Islet of Langerhans (tissue), 1 donor: ENCODE results near the gene HES5.
"Not testable (repeated sequence)": the region's sequence is repeated elsewhere in the genome, so short reads cannot be mapped to it uniquely, and the experiment has no call there.

ENCODE experiments used
- FAIRE-seq: peaks from one replicate; lab custom pipeline; 2011; peaks lifted over from hg19 to GRCh38; lab: Jason Lieb, UNC

The HES5 gene, protein sequence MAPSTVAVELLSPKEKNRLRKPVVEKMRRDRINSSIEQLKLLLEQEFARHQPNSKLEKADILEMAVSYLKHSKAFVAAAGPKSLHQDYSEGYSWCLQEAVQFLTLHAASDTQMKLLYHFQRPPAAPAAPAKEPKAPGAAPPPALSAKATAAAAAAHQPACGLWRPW

DNA sequence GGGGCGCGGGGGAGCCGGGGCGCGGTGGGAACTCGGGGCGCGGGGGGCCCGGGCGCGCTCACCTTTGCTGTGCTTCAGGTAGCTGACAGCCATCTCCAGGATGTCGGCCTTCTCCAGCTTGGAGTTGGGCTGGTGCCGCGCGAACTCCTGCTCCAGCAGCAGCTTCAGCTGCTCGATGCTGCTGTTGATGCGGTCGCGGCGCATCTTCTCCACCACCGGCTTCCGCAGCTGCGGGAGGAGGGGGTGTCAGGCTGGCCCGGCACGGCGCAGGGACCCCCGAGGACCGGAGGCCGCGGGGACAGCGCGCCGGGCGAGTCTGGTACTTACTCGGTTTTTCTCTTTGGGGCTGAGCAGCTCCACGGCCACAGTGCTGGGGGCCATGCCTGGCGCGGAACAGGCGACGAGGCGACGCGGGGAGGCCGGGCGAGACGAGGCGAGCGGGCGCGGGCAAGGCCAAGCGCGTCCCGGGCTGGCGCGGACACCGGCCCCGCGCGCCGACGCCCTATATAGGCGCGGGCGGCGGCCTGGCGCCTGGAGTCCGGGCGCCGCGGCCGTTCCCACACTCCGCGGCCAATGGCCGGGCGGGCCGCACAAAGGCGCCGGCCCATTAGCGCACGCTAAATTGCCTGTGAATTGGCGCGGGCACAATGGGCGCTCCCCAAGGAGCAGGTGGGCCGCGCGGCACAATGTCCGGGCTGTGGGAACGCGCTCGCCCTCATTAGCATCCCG is at the start of gene HES5:
HES5 (minus strand) TSS at position 480 of the 729 bp plus-strand sequence; CDS start at position 381, 99 bp downstream.
- FAIRE-seq, result no peak

DNA sequence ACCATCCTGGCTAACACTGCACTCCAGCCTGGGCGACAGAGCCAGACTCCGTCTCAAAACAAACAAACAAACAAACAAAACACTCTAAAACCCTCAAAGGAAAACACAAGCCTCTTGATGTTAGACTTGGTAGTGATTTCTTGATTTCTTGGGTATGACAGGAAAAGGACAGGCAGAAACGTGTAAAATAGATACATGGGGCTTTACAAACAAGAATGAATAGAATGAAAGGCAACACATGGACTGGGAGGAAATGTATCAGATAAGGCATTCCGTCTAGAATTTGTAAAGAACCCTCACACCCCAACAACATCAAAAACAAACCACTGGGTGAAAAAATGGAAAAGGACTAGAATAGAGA is 48.7 kb upstream of the HES5 start:
- FAIRE-seq, result no peak

DNA sequence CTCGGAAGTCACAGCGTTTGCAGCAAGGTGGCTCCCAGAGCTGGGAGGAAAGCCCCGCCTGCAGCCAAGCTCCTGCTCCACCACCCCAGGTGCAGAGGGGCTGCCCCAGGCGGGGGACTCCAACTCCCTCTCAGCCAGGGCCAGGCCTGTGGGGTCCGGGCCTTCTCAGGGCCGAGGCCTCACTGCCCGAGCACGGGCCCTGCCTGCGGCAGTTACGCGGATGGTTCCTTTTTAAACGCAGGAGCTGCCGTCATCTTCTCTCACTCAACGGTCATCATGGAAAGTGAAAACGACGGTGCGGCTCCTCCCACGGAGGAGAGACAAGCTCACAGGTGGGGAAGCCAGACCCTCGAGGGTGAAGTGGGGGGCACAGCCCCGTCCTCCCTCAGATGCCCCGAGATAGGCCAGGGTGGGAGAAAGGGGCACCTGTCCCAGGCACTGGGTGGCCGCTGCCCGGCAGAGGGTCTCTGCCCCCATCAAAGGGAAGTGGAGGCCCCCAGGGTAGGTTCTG is 47.6 kb upstream of the HES5 start:
- not testable (repeated sequence) for FAIRE-seq

DNA sequence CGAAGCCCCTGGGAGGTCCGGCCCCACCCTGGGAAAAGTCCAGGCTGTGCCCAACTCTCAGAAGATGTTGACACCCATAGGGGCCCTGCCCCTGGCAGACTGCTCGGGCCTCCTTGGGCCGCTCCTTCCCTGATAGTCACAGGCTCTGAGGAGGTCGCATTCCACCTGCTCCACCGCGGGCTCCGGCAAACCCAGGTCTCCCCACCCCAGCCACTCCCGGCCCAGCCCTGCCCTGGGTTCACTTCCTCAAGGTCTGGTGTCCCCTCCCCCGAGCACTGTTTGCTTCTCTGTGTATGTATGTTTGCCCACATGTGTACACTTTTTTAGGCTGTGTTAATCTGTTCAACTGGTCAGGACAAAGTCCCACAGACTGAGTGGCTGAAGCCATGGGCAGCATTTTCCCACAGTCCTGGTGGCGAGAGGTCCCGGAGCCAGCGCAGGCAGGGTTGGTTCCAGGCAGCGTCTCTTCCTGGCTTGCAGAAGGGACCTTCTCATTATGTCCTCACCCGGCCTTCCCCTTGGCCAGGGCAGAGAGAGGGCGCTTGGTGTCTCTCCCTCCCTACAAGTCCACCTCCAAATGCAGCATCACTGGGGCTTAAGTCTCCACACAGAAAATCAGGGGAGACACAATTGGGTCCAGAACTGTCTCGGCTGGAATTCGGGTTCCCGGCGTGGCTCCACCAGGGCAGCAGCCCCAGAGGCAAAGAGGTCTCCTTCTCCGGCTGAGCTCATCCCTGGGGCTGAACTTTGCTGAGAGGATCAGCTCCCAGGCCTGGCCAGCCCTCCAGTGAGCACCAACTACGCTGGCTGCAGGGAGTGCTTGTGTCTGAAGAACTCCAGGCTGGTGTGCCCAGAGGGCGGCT is 46.0 kb upstream of the HES5 start:
- no peak for FAIRE-seq

DNA sequence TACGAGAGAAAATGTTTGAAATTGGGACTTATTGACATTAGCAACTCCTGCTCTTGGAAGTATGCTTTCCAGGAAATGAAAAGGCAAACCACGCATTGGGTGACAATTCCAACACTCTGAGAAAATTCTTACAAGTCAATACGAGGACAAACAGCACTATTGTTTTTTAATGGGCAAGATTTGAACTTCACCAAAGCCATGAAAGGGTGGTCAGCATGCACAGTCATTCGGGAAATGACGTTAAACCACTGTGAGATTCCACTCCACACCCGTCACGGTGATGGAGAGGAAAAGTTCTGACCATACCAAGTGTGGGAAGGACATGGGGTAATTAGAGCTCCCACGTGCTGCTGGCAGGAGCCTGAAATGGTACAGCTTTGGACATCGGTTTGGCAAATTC is 44.3 kb upstream of the HES5 start:
- FAIRE-seq, result no peak

DNA sequence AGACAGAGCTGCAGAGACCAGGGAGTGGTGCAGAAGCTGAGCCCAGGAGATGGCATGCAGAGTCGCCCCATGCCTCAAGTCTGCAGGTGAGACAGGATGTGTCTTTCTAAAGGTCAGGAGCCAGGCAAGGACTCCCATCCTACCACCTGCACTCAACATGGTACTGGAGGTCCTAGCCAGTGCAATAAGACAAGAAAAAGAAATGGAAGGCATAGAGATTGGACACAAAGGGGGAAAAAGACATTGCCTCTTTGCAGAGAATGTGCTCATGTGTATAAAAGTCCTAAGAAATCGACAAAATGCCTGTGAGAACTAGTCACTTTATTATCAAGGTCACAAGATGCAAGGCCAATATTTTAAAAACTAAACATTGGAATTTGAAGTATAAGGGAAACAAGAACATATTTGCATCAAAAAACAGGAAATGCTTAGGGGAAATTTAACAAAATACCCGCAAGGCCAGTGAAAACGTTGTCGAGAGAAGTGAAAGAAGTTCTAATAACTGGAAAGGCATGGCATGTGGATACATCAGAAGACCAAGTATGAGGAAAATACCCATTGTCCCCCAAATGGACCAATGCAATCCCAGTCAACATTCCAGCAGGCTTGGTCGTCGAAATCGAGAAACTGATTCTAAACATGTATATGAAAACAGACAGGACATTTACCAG is 43.3 kb upstream of the HES5 start:
- FAIRE-seq, result no peak

DNA sequence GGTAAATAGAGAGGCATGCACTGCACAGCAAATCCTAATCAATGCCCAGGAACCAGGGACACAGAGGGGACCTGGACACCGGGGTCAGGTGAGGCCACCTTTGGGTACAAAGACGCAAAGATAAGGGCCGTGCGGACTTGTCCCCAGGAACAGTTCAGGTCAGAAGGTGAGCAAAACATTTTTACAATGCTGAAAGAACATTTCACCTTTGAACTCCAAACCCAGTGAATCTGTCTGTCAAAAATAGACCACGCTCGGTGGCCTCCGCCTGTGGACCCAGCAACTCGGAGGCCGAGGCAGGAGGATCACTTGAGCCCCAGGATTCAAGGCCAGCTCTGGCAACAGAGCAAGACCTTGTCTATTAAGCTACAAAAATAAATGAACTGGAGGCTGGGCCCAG is 41.3 kb upstream of the HES5 start:
- no peak for FAIRE-seq

DNA sequence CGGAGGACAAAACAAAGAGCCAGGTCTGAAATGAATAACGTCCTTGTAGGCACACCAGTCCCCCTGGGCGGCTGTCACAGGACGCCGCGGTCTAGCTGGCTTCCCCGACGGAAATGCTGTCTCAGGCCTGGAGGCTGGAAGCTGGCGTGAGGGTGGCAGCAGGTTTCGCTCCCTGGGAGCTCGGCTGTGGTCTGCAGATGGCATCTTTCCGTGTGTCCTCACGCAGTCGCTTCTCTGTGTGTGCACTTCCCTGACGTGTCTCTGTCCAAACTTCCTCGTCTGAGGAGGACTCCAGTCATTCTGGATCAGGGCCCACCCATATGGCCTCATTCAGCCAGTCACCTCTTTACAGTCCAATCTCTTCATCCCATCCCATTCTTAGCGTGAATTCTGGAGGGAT is 40.3 kb upstream of the HES5 start:
- no peak for FAIRE-seq

DNA sequence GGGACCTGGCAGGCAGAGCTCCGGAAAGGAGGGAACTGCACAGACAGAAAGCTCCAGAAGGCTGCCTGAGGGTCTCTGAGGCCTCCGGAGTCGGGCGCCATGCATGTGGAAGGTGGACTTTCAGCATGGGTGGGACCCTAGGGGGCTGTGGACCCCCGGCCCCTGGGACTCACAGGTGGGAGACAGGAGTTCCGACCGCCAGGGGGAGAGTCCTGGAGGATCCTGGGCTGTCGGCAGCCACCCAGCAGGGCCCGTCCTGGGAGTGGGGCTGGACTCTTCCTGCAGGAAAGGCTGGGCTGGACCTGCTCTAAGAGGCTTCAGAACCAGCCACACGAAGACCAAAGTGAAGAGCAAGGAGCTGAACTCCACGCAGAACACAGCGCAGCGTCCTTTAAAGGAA is 39.6 kb upstream of the HES5 start:
- not testable (repeated sequence) for FAIRE-seq

DNA sequence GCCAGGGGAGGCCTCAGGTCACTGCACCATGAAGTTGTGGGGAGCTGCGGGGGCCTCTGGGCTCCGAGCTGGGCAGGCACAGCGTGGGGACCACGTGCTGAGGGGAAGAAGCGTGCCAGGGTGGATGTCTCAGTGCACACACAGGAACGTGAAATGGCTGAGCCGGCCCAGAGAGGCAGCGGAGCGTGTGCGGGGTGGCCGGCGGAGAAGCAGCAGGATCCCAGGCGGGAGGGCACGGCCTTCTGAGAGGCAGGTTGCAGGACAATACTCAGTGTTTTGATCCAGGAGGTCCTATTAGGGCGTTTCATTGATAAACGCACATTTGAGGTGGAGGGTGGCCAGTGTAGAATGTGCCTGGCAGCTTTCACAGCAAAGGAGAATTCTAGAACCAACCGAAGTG is 39.0 kb upstream of the HES5 start:
- FAIRE-seq, result no peak

DNA sequence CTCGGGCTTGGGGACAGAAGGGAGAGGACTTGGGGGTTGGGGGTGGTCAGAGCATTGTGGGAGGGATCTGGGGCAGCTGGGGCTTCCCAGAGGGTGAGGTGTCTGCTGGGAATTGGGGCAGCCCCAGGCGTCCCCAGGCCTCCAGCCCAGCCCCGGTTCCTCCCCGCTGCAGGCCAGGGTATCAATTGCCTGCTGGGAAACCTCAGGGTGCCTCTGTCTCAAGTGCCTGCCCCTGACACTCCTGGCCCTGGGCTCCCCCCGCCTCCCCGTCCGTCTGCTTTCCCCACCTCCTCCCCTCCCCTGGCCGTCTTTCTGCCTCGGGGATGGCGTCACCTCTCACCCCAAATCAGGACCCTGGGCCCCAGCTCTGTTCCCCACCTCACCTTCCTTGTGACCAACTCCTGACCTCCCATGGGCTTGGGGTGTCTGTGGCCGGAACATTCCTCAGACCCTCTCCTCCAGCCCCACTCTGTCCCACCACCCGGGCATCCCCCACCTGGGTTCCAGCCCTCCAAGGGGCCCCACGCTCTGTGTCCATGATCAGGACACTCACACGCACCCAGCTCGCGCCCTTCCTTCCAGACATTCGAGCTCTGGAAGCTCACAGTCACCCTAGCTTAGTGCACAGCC is 38.2 kb upstream of the HES5 start:
- FAIRE-seq, result not testable (repeated sequence)

DNA sequence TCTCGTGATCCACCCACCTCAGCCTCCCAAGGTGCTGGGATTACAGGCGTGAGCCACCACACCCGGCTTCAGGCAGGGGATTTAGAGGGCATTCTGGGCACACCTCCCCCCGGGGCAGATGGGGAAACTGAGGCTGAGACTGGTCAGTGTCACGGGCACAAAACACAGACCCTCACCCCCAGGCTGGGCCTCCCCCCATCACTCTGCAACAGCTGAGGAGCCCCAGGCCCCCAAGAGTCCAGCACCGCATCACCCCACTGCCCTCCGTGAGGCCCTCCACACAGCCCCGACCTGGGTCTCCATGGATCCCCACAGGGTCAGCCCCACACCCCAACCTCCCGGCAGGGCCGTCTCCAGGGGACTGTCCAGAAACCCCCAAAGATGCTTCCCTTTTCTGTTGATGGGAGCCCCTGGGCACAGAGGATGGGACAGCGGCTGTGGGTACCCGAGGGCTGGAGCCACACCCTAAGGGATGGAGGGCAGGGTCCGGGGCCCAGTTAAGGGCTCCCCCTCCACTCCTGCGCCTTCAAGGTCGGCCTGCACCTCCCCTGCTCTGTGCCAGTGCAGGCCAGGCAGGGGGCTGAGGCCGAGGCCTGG is 37.1 kb upstream of the HES5 start:
- FAIRE-seq, result no peak

DNA sequence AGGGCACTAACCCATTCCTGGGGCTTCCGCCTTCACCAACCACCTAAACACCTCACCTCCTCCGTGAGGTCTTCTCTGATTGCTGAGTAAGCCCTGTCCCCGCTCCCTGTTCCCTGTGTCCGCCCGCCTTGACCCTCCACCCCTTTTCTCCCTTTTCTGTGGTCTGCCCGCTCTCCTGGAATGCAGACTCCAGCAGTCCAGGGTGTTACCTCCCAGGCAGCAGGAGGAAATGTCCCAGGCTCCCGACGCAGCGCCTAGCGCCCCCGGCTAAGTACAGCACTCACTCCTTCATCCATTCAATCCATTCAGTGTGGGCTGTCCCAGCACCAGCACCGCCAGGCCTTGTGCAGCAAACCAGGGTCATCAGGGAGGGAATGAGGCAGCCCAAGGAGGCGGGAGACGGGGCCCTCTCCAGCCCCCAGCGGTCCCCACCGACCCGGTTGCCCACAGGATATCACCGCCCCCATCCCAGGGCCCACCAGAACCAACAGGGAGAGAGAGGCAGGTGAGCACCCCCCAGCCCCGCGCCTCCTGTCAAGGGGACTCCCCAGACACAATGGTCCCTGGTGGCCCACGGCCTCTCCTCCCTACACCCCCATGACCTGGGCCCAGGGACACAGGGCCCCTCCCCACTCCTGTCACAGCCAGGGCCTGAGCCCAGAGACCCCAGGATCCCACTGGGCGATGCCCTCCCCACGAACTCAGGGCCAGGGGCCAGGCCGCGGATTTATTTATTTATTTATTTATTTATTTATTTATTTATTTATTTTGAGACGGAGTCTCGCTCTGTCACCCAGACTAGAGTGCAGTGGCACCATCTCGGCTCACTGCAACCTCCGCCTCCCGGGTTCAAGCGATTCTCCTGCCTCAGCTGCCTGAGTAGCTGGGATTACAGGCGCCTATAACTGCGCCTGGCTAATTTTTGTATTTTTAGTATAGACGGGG is 36.3 kb upstream of the HES5 start:
- FAIRE-seq, result no peak

DNA sequence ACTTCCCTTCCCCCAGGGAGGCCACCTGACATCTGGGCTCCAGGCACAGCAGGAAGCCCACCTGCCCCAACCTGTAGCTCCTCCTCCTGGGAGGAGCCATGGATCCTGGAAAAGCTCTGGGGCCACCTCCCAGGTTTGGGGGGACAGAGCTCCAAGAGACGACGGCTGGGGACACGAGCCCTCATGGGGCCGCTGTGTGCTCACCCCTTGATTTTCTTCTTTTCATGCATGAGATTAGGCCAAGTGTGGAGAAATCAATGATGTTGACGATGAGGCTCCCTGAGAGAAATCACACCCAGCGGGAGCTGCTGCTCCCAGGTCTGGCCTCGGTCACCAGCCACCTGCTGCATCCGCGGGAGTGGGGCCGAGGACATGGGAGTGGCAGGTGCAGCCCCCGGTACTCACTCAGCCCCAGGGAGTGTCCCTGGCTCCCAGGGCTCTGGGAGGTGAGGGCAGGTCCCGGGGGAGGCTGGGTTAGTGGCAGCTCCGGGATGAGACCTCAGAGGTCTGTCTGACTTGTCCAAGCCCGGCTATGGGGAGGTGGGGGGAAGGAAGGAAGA is 34.8 kb upstream of the HES5 start:
- FAIRE-seq, result no peak

DNA sequence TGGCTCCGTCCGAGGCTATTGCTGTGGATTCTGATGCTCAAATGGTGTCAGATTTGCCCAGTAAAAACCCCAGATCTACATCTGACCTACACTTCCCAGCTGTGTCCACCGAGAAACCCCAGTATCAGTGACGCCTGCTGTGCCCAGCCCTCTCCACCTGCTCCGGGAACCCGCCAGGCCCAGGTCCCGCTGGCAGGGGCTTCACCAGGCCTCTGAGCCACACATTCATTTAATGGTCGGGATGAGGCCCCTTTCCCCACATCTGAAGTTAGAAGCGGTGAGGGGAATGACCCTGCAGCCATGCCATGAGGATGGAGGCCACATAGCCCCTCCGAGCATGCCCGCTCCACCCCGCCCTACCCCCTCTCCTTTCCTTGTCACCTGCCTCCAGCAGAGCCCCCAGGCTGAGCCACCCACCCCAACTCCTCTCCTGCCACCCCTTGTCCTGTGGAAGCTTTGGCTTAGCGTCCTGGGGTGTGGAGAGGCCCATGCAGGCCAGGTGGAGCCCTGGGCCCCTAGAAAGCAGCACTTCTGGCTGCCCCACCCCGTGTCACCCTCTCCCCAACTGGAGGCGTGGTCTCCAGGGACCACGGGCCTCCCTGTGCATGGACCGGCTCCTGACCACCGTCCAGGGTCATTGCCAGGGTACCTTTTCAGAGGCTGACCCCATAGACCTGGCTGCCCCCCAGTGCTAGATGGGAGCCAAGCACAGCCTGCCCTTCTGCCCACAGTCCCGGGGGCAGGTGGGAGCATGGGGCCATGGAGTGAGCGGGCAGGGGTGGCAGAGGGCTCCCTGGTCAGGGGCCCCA is 34.1 kb upstream of the HES5 start:
- FAIRE-seq, result no peak

DNA sequence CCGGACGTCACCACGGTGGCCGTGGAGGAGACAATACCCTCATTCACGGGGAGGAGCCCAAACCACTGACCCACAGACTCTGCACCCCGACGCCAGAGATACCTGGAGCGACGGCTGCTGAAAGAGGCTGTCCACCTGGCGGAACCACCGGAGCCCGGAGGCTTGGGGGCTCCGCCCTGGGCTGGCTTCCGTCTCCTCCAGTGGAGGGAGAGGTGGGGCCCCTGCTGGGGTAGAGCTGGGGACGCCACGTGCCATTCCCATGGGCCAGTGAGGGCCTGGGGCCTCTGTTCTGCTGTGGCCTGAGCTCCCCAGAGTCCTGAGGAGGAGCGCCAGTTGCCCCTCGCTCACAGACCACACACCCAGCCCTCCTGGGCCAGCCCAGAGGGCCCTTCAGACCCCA is 33.1 kb upstream of the HES5 start:
- FAIRE-seq, result no peak

DNA sequence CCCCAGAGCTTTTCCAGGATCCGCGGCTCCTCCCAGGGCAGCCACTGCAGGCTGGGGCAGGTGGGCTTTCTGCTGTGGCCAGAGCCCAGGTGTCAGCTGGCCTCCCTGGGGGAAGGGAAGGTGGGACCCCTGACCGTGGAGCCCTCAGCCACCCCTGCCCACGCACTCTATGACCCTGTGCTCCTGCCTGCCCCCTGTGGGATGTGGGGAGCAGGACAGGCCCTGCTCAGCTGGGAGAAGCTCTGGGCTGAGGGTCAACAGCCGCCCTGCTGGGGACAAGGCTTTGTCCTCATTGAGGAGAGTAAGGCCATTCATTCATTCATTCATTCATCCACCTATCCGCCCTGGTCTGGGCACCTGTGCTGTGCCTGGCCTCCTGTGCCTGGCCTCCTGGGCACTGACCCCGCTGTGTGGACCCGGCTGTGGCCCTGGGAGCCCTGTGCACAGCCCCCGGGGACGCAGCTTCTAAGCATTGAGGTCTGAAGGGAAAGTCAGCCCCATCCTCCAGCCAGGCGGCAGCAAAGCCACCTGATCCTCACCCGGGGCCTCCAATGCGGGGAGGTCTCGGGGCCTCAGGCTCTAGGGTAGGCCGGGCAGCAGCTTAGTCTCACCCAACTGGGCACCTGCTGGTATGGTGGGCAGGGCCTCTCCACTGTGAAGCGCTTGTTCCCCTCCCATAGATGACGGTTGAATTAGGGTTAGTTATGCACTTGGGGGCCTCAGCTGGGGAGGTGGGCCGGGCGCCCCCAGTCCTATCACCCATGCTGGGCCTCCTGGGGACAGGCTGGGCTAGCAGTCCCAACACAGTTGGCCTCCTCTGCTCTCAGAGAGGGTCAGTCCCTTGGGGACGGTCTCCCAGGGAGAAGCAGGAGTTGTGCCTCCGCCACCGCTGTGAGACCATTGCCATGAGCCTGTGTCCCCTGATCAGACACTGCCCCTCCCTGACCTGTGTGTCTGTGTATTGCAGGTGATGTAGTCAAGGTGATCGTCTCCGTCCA is 32.1 kb upstream of the HES5 start:
- FAIRE-seq, result no peak

DNA sequence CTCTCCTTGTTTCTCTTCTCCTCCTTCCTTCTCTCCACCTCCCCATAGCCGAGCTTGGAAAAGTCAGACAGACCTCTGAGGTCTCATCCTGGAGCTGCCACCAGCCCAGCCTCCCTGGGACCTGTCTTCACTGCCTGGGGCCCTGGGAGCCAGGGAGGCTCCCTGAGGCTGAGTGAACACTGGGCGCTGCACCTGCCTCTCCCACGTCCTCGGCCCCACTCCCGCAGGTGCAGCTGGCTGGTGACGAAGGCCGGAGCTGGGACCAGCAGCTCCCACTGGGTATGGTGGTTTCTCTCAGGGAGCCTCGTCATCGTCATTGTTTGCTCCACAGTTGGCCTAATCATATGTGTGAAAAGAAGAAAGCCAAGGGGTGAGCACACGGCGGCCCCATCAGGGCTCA is 31.4 kb upstream of the HES5 start:
- no peak for FAIRE-seq
